HG03045 (cell line): ENCODE data around the gene SFN.
"Not testable (repeated sequence)": the region's sequence is repeated elsewhere in the genome, so short reads cannot be mapped to it uniquely, and the experiment has no call there.

Source experiments
- ATAC-seq: cut with Tn5 transposase; IDR thresholded peaks from one replicate; pipeline ENCODE4 v1.9.1; 2021; ENCODE audit warnings: mild to moderate bottlenecking, moderate library complexity; ENCODE audit not compliant: unreplicated experiment

SFN gene

DNA sequence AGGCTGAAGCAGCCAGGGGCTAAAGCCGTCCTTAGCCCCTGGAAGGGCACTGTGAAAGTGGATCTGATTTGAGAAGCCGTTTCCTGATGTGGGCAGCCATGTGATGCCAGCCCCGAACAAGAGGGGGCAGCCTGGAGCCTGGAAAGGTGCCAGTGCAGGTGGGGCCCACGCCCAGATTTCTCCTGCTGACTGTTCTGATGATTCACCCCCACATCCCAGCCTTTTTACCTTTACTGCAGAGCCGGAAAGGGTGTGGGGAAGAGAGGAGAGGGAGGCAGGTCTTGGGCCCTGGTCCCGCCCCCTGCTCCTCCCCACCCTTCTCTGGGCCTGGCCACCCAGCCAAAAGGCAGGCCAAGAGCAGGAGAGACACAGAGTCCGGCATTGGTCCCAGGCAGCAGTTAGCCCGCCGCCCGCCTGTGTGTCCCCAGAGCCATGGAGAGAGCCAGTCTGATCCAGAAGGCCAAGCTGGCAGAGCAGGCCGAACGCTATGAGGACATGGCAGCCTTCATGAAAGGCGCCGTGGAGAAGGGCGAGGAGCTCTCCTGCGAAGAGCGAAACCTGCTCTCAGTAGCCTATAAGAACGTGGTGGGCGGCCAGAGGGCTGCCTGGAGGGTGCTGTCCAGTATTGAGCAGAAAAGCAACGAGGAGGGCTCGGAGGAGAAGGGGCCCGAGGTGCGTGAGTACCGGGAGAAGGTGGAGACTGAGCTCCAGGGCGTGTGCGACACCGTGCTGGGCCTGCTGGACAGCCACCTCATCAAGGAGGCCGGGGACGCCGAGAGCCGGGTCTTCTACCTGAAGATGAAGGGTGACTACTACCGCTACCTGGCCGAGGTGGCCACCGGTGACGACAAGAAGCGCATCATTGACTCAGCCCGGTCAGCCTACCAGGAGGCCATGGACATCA, at the start of gene SFN:
TSS of gene SFN (plus strand) at position 369 of the 904 bp plus-strand sequence. CDS start at position 433, 64 bp downstream.
- ATAC-seq: no peak

DNA sequence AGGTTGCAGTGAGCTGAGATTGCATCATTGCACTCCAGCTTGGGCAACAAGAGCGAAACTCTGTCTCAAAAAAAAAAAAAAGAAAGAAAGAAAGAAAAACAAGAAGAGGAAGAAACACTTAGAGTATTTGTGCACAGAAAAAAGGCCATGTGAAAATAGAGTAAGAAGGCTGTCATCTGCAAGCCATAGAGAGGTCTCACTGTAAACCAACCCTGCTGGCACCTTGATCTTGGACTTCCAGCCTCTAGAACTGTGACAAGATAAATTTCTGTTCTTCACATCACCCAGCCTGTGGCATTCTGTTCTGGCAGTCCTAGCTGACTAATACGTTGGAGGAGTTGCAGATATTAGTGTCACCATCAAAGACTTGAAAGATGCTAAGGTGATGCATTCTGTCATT, 48.6 kb upstream of the SFN start:
- ATAC-seq: no peak

DNA sequence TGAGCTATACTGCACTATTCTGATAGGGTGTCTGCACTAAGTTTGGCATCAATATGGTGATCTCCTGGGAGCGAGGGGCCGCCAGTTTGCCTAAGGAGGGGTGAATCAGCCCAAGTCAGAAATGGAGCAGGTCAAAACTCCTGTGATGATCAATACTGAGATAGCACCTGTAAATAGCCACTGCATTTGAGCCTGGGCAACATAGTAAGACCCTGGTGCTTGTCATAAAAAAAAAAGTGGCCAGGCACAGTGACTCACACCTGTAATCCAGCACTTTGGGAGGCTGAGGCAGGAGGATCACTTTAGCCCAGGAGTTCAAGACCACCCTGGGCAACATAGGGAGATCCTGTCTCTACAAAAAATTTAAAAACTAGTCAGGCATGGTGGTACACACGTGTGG, 48.1 kb upstream of the SFN start:
- no peak for ATAC-seq

DNA sequence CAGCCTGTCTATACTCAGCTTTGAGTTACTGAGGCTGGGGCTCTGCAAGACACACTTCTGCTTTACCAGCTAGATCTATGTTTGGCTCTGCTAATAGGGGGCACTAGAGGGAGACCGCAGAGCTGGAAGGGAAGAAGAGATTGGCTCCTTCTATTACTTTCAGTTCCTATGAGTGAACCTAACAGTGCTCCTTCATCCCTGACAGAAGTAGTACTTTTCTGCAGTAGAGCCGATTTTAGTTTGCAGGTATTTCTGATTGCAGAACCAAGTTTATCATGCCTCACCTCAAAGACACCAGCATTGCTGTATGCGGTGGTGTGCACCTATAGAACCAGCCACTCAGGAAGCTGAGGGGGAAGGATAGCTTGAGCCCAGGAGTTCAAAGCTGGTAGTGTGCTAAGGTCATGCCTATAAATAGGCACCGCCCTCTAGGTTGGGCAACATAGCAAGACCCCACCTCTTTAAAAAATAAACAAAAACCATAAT, 42.1 kb upstream of the SFN start:
- peak; percentile 68 for ATAC-seq

DNA sequence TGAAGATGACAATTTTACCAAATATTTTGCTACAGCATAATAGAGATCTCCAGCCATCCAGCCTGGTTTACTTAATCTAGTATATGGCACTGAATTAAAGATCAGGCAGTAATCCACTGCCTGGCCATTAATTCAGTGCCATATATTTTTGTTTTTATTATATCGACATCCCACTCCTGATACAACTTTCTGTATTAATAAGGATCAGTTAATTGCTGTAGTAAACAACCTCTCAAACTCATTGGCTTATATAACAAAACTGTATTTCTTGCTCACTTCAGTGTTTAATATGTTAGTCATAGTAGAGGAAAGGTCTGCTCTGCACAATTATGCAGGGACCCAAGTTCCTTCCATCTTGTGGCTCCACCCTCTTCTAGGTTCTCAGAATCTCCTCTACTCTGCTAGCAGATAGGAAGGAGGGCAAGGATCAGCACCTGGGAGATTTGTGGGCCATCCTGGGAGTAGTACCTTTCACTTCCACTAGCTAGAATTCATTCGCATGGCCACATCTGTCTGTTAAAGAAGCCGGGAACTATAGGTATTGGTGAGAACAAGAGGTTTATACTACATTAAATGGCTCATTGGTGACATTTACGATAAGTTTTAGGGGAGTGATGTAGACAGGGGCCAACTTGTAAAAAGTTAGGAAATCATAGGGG, 40.1 kb upstream of the SFN start:
- ATAC-seq: no peak

DNA sequence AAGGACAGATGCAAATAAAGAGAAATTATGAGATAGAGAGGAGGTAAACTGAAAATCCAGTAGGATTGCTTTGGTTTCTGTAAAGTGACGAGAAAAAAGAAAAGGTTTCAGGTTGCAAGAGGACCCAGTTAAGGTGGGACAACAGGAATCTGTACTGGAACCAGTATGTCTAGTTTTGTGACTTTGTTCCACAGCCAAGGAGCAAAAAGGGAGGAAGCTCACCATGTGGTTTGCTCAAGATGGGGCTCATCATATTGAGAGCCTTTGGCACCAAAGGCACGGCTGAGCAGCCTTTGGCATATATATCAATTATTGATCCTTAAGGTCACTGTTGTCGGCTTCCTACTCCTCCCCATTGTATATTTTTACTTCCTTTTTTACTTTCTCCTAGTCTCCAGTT, 38.2 kb upstream of the SFN start:
- no peak for ATAC-seq

DNA sequence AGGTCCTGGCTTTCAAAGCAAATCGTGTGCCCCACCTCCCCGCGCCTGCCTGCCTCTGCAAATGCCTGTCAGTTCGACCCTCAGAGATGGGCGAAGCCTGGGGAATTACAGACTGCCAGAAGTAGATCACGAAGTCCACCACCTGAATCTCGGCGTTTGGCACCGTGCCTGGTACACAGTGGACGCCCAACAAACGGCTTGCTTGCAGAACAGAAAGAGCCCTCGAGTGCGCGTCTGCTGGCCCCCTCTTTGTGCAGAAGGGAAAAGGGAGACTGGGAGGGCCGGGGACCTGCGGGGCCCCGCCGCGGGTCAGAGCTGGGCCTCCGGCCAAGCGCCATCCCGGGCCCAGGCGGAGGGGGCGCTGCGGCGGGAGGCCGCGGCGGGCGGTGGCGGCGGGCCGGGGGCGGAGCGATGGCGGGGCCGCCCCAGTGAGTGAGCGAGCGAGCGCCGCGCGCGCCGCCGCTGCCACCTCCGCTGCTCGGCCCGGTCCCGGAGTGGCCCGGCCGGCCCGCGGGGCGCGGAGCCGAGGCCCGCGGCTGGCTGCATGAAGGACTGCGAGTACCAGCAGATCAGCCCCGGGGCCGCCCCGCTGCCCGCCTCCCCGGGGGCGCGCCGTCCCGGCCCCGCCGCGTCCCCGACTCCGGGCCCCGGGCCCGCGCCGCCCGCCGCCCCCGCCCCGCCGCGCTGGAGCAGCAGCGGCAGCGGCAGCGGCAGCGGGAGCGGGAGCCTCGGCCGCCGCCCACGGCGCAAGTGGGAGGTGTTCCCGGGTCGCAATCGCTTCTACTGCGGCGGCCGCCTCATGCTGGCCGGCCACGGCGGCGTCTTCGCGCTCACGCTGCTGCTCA, 36.5 kb upstream of the SFN start, which contains the start of gene ZDHHC18:
TSS of gene ZDHHC18 (plus strand) at position 428 of the 845 bp plus-strand sequence. CDS start at position 545, 117 bp downstream.
- ATAC-seq: peak; percentile 85

DNA sequence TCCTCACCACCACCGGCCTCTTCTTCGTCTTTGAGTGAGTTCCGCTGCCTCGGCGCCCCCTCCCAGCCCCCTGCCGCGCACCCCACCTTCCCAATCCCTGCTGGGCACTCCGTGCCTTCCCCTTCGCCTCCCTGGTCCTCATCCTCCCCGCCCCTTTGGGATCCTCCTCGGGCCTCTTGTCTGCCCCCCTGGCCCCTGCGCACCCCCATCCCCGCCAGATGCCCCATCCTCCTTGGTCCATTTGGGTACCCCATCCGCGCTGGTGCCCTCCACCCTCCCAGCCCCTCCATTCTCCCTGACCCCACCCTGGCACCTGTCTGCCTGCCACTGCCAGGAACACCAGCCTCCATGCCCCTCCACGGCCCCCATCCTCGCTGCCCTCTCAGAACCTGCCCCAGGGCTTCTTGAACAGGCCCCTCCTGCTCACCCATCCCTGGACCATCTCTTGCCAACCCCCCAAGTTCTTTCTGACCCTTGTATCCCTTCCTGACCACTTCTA, 35.8 kb upstream of the SFN start:
- no peak for ATAC-seq

DNA sequence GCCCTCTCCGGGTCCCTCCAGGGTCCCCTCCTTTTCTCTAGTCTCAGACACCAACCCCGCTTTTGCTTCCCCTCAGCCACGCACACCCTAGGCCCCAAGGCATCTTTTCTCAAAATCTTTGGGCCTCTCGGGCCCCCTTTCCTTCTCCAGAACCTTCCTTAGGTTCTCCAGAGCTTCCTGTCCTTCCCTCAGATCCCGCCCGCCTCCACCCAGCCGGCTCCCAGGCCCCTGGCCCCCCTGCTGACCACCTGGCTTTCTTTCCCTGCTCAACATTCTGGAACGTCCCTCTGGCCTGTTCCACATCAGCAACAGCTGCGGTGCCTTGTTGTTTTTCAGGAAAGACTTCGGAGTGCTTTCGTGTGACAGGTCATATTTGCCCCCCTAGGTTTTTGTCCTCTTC, 35.3 kb upstream of the SFN start:
- no peak for ATAC-seq

DNA sequence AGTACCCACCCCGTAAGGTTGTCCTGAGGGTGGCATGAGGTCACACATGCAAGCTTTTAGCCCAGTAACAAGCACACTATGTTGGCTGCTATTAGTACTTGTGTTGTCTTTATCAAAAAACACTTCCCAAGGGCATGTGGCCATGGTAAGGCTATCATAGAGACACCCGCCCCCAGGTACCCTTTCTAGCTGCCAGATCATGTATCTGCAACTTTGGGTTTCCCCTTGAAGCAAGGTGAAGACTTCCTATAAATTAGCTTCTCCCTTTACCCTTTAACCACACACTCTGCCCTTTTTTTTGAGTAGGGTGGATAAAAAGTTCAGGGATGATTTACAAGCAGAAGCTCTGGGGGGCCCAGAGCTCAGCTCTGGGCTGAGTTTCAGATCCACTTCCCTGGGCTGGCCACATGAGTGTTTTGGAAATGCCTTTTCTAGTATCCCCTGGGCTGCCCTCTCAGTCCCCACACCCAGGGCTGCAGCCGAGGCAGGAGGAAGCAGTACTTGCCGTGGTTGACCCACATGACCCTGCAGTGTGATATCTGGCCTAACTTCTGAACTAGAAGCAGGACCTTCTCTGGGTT, 34.4 kb upstream of the SFN start:
- no peak for ATAC-seq

DNA sequence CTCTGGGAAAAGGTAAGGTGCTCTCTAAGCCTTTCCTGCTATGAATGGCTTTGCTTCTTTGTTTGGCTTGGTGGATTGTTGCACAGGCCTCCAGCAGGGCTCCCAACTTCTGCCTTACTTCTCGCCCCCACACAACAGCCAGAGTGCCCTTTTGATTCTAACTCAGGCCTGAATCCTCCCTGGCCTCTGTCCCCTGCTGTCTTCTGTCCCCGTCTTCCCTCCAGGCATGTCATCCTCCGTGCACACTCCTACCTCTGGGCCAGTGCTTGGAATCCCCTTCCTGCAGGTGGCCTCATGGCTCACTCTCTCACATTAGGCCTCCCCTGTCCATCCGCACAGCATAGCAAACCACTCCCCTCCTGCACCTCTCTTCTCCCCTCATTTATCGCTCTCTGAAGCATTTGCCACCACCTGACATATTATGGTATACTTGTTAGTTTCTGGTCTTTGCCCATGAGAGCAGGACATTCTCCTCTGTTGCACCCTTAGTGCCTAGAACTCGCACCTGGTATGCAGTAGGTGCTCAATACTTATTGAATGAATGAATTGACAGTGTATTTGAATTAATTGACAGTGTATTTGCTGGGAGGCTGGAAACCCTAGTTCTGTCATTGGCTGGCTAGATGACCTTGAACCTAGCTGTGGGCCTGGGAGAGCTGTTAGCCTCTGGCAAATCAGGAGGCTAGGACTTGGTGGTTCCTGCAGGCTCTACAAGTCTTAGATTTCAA, 33.6 kb upstream of the SFN start:
- no peak for ATAC-seq

DNA sequence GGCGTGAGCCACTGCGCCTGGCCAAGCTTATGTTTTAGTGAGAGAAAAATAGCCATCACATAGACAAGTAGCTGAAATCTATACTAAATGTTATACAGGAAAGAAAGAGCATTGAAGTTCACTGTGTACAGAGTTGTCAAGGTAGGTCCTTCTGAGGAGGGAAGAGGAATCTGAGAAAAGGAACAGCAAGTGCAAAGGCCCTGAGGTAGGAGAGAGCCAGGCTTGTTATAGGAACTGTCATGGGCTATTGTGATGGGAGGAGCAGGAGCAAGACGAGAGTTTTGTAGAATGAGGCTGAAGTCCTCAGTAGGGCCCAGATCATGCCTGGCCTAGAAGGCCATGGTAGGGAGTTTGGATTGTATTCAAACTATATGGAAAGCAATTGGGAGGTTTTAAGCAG, 31.9 kb upstream of the SFN start:
- no peak for ATAC-seq

DNA sequence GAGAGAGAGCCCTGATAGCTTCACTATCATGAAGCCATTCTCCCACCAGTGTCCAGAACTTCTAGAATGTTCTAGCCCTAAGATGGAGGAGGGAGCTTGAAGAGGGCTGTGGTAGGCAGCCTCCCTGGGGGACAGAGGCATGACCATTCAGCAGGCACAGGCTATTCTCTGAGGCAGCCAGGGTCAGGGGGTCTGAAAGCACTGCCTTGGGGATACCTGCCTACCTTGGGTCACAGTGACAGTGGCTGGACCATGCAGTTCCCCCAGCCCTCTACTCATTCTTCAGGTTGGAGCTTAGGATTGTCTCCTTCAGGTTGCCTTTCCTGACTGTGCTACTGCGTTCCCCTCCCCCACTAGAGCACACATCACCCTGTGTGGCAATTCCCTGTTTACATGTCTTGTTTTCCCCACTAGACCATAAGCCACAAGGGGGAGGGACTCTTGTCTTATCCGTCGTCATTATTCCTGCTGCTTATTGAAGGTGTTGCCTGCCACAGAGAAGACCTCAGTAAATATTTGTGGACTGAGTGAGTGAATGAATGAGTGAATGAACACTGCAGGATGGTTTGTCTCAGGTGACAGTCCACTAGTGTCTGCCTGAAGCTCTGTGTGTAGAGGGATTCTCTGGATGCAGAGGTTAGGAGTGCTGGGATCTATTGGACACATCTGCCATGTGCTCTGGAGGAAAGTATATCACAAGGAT, 31.3 kb upstream of the SFN start:
- no peak for ATAC-seq

DNA sequence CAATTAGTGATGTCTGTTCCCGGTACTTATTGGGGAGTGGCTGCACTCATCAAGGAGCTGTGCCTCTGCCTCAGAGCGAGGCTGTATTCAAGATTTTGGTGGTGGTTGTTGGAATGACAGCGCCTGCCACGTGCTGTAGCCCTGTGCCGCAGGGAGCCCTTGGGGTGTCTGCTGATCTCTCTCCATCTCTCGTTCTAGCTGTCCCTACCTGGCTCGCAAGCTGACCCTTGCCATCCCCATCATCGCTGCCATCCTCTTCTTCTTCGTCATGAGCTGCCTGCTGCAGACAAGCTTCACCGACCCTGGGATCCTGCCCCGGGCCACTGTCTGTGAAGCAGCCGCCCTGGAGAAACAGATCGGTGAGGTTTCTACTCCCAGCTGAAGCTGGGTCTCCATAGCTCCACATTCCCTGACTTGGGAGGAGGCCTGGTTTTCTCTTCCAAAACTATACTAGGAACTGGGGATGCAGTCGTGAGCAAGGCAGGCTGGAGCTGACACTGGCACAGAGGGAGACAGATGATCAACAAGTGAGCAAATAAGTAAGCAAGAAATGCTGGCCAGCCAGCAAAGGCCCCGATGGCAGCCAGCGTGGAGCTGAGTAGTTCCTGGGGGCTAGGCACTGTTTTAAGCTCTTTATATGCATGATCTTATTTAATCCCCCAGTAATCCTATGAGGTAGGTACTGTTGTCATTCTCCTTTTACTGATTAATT, 30.5 kb upstream of the SFN start:
- no peak for ATAC-seq

DNA sequence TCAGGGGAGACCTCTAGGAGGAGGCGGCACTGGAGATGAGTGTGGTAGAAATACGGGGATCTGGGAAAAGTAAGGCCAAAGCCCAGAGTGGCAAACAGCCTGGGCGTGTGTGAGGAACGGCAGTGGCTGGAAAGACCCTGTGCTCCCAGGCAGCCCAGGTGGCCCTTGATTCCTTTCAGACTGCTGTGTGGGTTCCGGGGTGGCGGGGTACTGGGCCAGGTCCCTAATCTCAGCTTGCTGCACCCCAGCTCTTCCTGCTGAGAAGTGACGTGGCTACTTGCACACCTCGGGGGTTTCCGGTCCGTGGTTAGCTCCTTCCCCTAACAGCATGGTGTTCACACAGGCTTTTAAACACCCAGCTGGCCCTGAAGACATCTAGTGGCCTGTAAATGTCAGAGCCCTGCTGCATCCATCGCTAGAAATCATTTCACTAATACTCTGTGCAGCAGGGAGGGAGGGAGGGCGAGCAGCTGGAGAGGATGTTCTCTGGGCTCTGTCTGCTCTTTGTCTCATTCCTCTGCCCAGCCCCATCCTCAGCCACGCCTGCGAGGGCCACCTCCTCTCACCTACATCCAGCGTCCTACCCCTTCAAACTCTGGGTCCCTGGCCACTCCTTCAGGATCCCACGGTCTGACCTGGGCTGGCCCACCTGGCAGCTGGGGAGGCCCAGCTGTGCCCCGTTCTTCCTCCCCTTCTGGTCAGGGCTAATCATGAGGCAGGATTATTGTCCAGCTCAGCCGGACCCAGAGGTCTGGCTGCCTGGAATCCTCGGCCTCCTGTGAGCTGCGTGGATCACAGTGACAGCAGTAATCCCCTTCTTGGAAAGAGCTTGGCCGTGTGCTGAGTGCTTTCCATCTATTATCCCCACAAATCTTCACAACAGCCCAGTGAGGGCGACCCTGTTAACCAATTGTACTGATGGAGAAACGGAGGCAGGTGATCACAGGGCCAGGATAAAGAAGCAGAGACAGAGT, 29.2 kb upstream of the SFN start:
- ATAC-seq: peak; percentile 81

DNA sequence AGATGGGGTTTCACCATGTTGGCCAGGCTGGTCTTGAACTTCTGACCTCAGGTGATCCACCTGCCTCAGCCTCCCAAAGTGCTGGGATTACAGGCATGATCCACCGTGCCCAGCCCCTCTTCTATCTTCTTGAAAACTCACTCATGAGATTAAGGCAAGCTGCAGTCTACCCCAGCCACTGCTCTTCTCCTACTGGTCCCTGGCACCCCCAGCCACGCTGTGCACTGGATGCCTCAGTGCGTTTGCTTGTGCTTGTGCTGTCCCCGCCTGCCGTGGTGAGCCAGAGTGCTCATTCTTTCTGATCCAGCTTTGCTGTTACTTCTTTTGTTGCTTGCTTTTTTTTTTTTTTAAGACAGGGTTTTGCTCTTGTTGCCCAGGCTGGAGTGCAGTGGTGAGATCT, 25.3 kb upstream of the SFN start:
- not testable (repeated sequence) for ATAC-seq
